ENCODE measurements around the gene F10.

F10 gene

GRCh38 chr13:113091211-113091771 lies 31.3 kb upstream of the F10 start:
- TF ChIP-seq CTCF (IDR thresholded peaks at IDR 0.05; ENCODE audit: borderline replicate concordance, insufficient read depth, low read depth, low read length): no peak
- no peak overlapping the region for H3K4me3 ChIP-seq (ENCODE audit: low read depth, low read length)

GRCh38 chr13:113091891-113092775 lies 30.5 kb upstream of the F10 start:
- TF ChIP-seq CTCF (IDR thresholded peaks at IDR 0.05; ENCODE audit: borderline replicate concordance, insufficient read depth, low read depth, low read length): no peak
- H3K4me3 ChIP-seq (ENCODE audit: low read depth, low read length): no peak overlapping the region

- no peak for TF ChIP-seq CTCF (IDR thresholded peaks at IDR 0.05; ENCODE audit: borderline replicate concordance, insufficient read depth, low read depth, low read length)
- no peak overlapping the region for H3K4me3 ChIP-seq (ENCODE audit: low read depth, low read length)
Observed at GRCh38 chr13:113092776-113093579, 29.6 kb upstream of the F10 start.

- no peak for TF ChIP-seq CTCF (IDR thresholded peaks at IDR 0.05; ENCODE audit: borderline replicate concordance, insufficient read depth, low read depth, low read length)
- no peak overlapping the region for H3K4me3 ChIP-seq (ENCODE audit: low read depth, low read length)
Observed at GRCh38 chr13:113093580-113094409, 28.8 kb upstream of the F10 start.

GRCh38 chr13:113094410-113094800 lies 28.2 kb upstream of the F10 start:
- no peak for TF ChIP-seq CTCF (IDR thresholded peaks at IDR 0.05; ENCODE audit: borderline replicate concordance, insufficient read depth, low read depth, low read length)
- H3K4me3 ChIP-seq (ENCODE audit: low read depth, low read length): no peak overlapping the region

- TF ChIP-seq CTCF (IDR thresholded peaks at IDR 0.05; ENCODE audit: borderline replicate concordance, insufficient read depth, low read depth, low read length): no peak
- H3K4me3 ChIP-seq (ENCODE audit: low read depth, low read length): no peak overlapping the region
Observed at GRCh38 chr13:113095146-113096051, 27.2 kb upstream of the F10 start.
